ENCODE measurements around the gene CHRNB1. TPM values are rescaled to one million over a fixed set of nuclear protein-coding genes. Genes with fewer than 3 reads are reported as not detected.

The CHRNB1 gene
- total RNA-seq, 1 experiment from 2014 or later: 12.7 TPM

- no peak overlapping the region for H3K14ac ChIP-seq (ENCODE audit: insufficient read depth, low read length)
- peaks cover 5% of the 10 kb centered on the region for H3K79me1 ChIP-seq (ENCODE audit: insufficient read depth, low read depth, low read length, poor library complexity, severe bottlenecking)
- no peaks in the 10 kb centered on the region for H3K9me3 Mint-ChIP-seq
- no peak overlapping the region for H4K91ac ChIP-seq (ENCODE audit: insufficient read length, low read depth, low read length)
- no peak overlapping the region for H3K4ac ChIP-seq (ENCODE audit: low read depth, low read length)
- H3K9ac ChIP-seq (ENCODE audit: extremely low read depth, insufficient read length, low read length): no peak overlapping the region
- H2BK20ac ChIP-seq (ENCODE audit: low read depth, low read length, poor library complexity, severe bottlenecking): no peak overlapping the region
- no peaks in the 10 kb centered on the region for H3K9me3 ChIP-seq (ENCODE audit: control insufficient read depth, low read depth, low read length)
- no peak overlapping the region for H3K27ac ChIP-seq (ENCODE audit: insufficient read length, low read depth, low read length)
- no peak for DNase-seq
- H3K36me3 Mint-ChIP-seq (ENCODE audit: insufficient read depth in 1 of 3, low read depth in 3 of 3): peaks cover 72 to 92% (median 82%) of the 10 kb centered on the region in 3 experiments
- no peak for TF ChIP-seq CTCF (conservative IDR thresholded peaks at IDR 0.05)
- no CpG with 5 or more reads among the region's 14 CpGs for WGBS (ENCODE audit: extremely low coverage, insufficient read length, low lambda C conversion rate)
- 0 out of 7 replicates have a peak overlapping the region, but pooled peaks of 1 of the 3 experiments have one; percentile 46 for H3K27ac Mint-ChIP-seq
- no peak overlapping the region for H2BK12ac ChIP-seq (ENCODE audit: insufficient read length, low read depth, low read length)
- no peak overlapping the region for H3T11ph ChIP-seq (ENCODE audit: low read length)
- no peaks in the 10 kb centered on the region for H3K27me3 Mint-ChIP-seq (ENCODE audit: low read depth)
- H3K27me3 ChIP-seq (ENCODE audit: insufficient read depth, low read length): no peaks in the 10 kb centered on the region
- peaks cover 2% of the 10 kb centered on the region for H4K20me1 ChIP-seq (ENCODE audit: control insufficient read depth, insufficient read depth, insufficient read length)
- no peak overlapping the region for H2BK120ac ChIP-seq (ENCODE audit: low read depth, low read length, poor library complexity, severe bottlenecking)
- H2BK15ac ChIP-seq (ENCODE audit: low read depth, low read length): no peak overlapping the region
- H3K56ac ChIP-seq (ENCODE audit: insufficient read length, low read depth, low read length): no peak overlapping the region
- H3K23me2 ChIP-seq (ENCODE audit: insufficient read length, low read depth, low read length, poor library complexity, severe bottlenecking): no peaks in the 10 kb centered on the region
- no peak overlapping the region for H3K4me3 Mint-ChIP-seq
- H3K4me1 ChIP-seq (ENCODE audit: insufficient read depth, low read length): no peaks in the 10 kb centered on the region
- H3K23ac ChIP-seq (ENCODE audit: insufficient read length, low read depth, low read length): no peak overlapping the region
- H4K8ac ChIP-seq (replicated peaks; ENCODE audit: insufficient read length, low read depth, low read length): no peak overlapping the region
- H4K5ac ChIP-seq (ENCODE audit: insufficient read length, low read depth, low read length): no peak overlapping the region
- peaks cover 15% of the 10 kb centered on the region; the same call in 1 of the 2 replicates for H3K79me2 ChIP-seq (ENCODE audit: insufficient read depth, low read length)
- no peak overlapping the region for H2AK5ac ChIP-seq (ENCODE audit: insufficient read length, low read length)
- no peak overlapping the region for H2BK5ac ChIP-seq (ENCODE audit: insufficient read length, low read length)
- 0 out of 4 replicates have a peak, but pooled peaks cover 0 to 2% of the 10 kb centered on the region in 2 experiments for H3K4me1 Mint-ChIP-seq
- no peak overlapping the region for H3K4me2 ChIP-seq (ENCODE audit: insufficient read depth, insufficient read length, low read length)
- no peak overlapping the region for H2AFZ ChIP-seq (ENCODE audit: low read length)
- no peak overlapping the region for H3K18ac ChIP-seq (ENCODE audit: insufficient read length, low read depth, low read length)
Observed at GRCh38 chr17:7497636-7498035, 52.8 kb downstream of the CHRNB1 start.
